Skin epidermis (tissue), 12 donors: ENCODE data around the gene C11orf16.
"Not testable (repeated sequence)": the region's sequence is repeated elsewhere in the genome, so short reads cannot be mapped to it uniquely, and the experiment has no call there.

ENCODE experiments used
- H3K27ac ChIP-seq, 21 experiments: fragments of 200-600 bp; sonication (generic) in 11 of 21; one replicate each; pipeline ENCODE4 v1.5.0; 2020; ENCODE audit warnings: mild to moderate bottlenecking in 3 of 21, inconsistent platforms in 2 of 21, moderate library complexity in 2 of 21
- H3K4me3 ChIP-seq, 7 experiments: fragments of 200-600 bp; sonication (generic) in 2 of 7; one replicate each; pipeline ENCODE4 v1.5.0; 2020; ENCODE audit warnings: inconsistent platforms in 2 of 7, mild to moderate bottlenecking in 2 of 7, moderate library complexity in 1 of 7

C11orf16 gene, protein sequence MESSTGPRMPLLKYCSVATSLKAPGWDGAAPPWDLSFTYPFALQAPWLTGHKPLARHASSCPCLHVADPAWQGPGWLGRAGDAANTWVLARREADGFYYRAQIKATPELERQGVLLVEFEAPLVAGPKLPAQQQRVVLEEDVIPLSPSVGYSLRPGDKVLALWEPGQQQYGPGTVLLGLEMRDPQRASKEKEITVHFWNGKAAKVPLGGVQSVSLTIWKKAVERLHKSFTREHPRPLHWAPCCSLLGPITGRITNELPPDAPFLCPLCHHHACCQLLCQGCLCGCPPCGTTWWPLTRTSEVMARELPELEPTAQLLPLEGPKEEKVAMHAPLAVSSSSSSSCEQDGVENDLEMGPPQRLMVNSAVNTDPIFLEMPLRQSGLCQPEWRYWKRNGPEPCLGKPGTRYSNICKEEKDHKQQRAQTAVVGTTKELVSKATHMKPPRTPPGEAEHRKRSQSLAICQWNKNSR

DNA sequence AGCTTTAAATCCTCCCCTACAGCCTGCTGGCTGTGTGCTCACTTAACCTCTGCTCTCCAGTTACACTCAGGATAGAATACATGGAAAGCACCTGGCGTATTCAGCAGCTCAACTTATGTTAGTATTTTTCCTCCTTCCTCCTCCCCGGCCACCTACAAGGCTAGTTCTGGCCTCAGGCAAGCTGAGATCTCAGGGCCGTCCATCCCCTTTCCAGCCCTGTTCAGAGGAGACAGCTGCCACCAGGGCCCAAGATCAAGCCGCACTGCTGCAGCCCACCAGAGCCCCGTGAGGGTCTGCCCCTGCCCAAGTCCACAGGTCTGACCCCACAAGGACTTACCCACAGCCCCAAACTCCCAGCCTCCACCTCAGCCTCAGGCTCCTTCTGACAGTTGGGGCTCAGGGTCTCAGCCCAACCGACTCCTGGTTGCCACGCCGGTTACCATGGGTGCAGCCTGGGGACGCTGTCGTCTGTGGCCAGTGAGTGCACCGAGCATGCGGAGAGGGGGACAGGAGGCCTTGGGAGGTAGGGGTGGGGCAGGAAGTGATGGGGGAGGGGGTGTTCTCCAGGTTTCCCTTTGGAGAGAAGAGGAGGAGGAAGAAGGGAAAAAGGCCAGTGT lies at the start of gene C11orf16:
Gene C11orf16 (minus strand): TSS at position 384 of the 617 bp plus-strand sequence. CDS start 639 bp downstream, outside the sequence.
- H3K4me3 ChIP-seq: no peak within 1 kb of the TSS
- no peak within 1 kb of the TSS for H3K27ac ChIP-seq

GRCh38 chr11:8980485-8980884 lies 47.7 kb upstream of the C11orf16 start:
- Histone ChIP-seq H3K4me3 (no peak overlapping the region), H3K27ac (no peak overlapping the region)

DNA sequence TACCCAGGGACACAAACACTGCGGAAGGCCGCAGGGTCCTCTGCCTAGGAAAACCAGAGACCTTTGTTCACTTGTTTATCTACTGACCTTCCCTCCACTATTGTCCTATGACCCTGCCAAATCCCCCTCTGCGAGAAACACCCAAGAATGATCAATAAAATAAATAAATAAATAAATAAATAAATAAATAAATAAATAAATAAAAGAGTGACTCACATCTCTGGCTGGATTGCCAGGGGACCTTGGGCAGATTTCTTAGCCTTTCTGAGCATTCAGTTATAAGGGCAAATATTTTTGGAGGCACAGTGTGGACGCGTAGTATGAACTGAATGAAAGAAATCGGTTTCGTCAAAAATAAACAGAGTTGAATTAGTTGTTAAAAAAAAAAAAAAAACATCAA lies 46.6 kb upstream of the C11orf16 start:
- not testable (repeated sequence) for H3K27ac ChIP-seq, H3K4me3 ChIP-seq

- no peak overlapping the region for H3K4me3 ChIP-seq
- H3K27ac ChIP-seq: no peak overlapping the region
Observed at GRCh38 chr11:8973121-8973520, 40.4 kb upstream of the C11orf16 start.

GRCh38 chr11:8971924-8972316 lies 39.2 kb upstream of the C11orf16 start:
- Histone ChIP-seq H3K27ac (no peak overlapping the region), H3K4me3 (no peak overlapping the region)

GRCh38 chr11:8971196-8971923 lies 38.6 kb upstream of the C11orf16 start:
- Histone ChIP-seq H3K4me3 (no peak overlapping the region), H3K27ac (no peak overlapping the region)

GRCh38 chr11:8967184-8967583 lies 34.4 kb upstream of the C11orf16 start:
- H3K4me3 ChIP-seq: no peak overlapping the region

GRCh38 chr11:8964324-8965320 lies 31.9 kb upstream of the C11orf16 start, which contains the start of gene TMEM9B:
Gene TMEM9B (minus strand): TSS chr11:8964442. CDS start chr11:8964313, 129 bp downstream.
- peak within 1 kb of the TSS; percentile 77 to 98 (median 95) for H3K27ac ChIP-seq
- H3K4me3 ChIP-seq: peak within 1 kb of the TSS; percentile 66 to 93 (median 79)

More at GRCh38 chr11:8967184-8967583, 34.4 kb upstream of the C11orf16 start:
- H3K27ac ChIP-seq: peak overlapping the region in 1 of 21 experiments; percentile 29

GRCh38 chr11:8963569-8964323 lies 31.0 kb upstream of the C11orf16 start:
- peak overlapping the region; percentile 15 to 98 (median 95) for H3K27ac ChIP-seq
- peak overlapping the region; percentile 66 to 93 (median 79) for H3K4me3 ChIP-seq

GRCh38 chr11:8962841-8963240 lies 30.1 kb upstream of the C11orf16 start:
- peak overlapping the region in 11 of 21 experiments; percentile 7 to 97 (median 95) for H3K27ac ChIP-seq

GRCh38 chr11:8961401-8961800 lies 28.7 kb upstream of the C11orf16 start:
- H3K4me3 ChIP-seq: no peak overlapping the region
- peak overlapping the region in 1 of 21 experiments; percentile 35 for H3K27ac ChIP-seq

More at GRCh38 chr11:8962841-8963240, 30.1 kb upstream of the C11orf16 start:
- H3K4me3 ChIP-seq: peak overlapping the region in 3 of 7 experiments; percentile 72 to 93 (median 83)

GRCh38 chr11:8959546-8960166 lies 26.9 kb upstream of the C11orf16 start:
- peak overlapping the region in 3 of 21 experiments; percentile 45 to 56 (median 49) for H3K27ac ChIP-seq
- H3K4me3 ChIP-seq: no peak overlapping the region

DNA sequence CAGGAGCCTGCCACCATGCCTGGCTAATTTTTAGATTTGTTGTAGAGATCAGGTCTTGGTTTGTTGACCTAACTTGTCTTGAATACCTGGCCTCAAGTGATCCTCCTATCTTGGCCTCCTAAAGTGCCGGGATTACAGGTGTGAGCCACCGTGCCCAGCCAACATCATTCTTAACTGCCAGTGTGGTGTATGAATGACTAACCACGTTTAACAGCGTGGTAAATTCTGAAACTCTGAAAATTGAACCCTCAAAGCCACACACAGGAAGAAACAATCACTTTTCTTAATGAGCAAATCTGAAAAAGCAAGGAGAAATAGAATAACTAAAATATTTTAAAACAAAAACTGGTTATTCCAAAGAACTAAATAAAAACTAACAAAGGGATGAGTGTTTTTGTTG lies 24.1 kb upstream of the C11orf16 start:
- Histone ChIP-seq H3K4me3 (no peak overlapping the region), H3K27ac (no peak overlapping the region)

DNA sequence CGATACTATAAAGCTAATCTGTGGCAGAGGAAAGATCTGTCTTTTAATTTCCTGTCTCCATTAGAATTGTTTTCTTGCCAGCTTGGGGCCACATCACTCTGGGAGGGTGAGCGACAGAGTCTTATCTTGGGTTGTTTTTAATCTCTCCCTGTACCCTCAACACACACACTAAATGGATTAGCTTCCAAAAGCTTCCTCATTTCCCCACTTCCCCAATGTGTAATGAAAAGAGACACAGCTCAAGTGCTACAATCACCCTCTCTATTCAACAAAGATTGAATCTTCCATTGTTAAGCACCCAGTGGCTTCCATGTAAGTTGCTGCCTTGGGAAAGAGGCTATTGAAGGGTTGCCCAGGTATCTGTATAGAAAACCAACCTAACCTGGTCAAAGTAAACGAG lies 16.1 kb upstream of the C11orf16 start:
- no peak overlapping the region for H3K4me3 ChIP-seq
- H3K27ac ChIP-seq: no peak overlapping the region

- no peak overlapping the region for H3K27ac ChIP-seq
Observed at GRCh38 chr11:8947230-8947943, 14.6 kb upstream of the C11orf16 start.

GRCh38 chr11:8942518-8943066 lies 9.8 kb upstream of the C11orf16 start, which contains the start of gene ASCL3:
Gene ASCL3 (minus strand): TSS chr11:8943016. CDS start chr11:8938161, 4,855 bp downstream.
- Histone ChIP-seq H3K4me3 (no peak within 1 kb of the TSS), H3K27ac (no peak within 1 kb of the TSS)

More at GRCh38 chr11:8947230-8947943, 14.6 kb upstream of the C11orf16 start:
- no peak overlapping the region for H3K4me3 ChIP-seq
